ELR (cell line): ENCODE data around the gene SNRK.
A peak's percentile ranks its signal among the peaks of the same experiment; 100 is the strongest.

Experiments used
- DNase-seq: peaks from one replicate; pipeline ENCODE4 v3.0.0-alpha.2; 2015; ENCODE audit warnings: low read depth

The SNRK gene, protein sequence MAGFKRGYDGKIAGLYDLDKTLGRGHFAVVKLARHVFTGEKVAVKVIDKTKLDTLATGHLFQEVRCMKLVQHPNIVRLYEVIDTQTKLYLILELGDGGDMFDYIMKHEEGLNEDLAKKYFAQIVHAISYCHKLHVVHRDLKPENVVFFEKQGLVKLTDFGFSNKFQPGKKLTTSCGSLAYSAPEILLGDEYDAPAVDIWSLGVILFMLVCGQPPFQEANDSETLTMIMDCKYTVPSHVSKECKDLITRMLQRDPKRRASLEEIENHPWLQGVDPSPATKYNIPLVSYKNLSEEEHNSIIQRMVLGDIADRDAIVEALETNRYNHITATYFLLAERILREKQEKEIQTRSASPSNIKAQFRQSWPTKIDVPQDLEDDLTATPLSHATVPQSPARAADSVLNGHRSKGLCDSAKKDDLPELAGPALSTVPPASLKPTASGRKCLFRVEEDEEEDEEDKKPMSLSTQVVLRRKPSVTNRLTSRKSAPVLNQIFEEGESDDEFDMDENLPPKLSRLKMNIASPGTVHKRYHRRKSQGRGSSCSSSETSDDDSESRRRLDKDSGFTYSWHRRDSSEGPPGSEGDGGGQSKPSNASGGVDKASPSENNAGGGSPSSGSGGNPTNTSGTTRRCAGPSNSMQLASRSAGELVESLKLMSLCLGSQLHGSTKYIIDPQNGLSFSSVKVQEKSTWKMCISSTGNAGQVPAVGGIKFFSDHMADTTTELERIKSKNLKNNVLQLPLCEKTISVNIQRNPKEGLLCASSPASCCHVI

DNA sequence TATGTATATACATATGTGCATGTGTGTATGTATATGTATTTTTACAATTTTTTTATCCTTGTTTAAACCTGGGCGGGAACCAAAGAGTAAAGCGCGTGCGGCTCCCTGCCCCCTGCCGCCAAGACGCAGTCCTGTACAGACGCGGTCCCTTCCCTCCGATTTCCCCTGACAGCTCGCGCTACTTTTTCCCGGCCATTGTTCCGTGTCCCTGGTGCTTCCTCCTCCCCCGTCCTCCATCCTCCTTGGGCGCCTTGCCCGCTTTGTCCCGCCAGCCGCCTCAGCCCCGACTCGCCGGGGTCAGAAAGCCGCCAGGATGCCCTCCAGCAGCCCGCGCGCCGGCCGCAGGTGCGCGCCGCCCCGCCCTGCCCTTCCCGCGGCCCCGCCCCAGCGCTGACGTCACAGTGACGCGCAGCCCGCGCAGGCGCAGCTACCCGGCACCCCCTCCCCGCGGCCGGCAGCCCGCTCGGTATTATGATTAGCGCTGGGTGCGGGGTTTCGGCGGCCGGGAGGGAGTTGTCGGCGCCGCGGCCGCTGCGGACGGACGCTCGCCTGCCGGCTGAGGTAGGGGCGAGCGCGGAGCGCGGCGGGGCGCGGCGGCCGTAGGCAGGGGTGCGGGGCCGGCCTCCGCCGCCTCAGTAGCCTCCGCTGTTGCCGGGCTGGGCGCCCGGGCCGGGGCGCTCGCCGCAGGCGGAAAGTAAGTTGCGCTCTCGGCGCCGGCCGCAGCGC lies at the start of gene SNRK:
SNRK (plus strand) TSS at position 426 of the 726 bp plus-strand sequence. CDS start 16,664 bp downstream, outside the sequence.
- peak; percentile 81 for DNase-seq

DNA sequence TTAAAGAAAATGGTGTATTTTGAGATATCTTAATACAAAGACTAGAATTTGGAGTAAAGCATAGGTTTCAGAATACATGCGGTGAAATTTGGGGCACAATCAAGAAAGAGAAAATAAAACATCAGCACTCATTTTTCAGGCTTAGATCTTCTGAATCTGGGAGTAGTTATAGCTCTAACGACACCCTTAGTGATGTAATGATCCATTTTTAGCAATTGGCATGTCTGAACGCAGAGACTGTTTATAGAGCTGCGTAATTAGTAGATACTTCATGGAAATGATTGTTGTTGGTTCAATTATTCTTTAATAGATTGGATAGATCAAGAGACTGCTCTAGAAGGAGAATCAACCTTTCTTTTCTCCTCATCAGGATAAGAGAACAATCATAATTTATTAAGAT lies 47.5 kb upstream of the SNRK start:
- DNase-seq, result no peak

DNA sequence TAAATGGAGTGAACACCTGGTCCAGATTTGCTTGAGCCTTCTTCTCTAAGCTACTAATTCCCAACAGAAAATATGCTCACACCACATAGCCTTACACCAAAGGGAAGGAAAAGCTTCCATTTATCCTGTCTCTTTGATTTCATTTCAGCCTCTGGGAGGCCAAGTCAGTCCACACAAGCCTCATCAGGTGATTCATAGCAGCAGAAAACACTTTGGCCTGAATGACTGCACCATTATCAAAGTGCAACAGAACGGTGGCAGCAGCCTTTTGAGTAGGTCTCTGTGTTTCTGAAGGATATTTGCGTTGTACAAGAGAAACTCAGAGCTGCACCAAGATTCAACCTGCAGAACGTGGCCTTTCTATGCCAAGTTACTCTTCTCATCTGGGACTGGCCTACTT lies 46.6 kb upstream of the SNRK start:
- no peak for DNase-seq

DNA sequence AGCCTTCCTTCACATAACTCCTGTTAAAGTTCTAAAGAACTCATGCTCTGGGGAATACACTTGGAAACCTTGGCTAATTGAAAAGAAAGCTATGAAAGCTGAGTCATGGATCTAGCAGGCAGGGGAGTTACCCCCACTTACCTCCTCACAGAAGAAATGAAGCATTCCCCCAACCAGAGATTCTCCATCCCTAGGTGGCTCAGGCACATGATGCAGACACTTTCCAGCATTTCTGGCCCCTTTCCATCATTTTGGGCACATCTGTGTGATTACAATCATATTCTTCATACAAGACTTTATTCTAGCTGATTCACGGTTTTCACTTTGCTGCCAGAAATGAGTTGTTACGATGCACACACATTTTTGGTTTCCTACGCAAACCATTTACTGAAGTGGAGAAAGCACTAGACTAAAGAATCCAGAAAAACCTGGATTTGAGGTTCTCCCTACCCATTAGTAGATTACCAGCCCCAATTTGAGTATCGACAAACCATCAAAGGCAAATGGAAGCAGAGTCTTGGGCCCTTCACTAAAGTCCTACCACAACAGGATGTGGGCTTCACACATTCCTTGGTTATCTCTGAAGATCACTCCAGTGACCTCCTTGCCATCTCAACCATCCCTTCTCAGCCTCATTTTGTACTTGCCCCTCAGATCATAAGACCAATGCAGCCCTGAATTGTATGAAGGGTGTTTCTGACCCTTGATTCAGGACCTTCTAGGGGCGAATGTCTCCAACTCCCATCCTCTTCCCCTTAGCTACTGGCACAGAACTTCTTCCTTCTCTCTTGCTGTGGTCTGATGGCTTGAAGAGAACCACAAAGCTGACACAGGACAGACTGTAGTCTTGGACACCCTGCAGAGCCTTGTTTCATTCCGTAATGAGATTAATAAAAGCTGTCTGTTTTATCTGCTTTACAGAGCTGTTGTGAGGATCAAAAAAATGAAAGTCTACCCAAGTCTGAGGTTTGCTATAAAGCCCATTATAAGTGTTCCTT lies 42.5 kb upstream of the SNRK start:
- peak; percentile 24 for DNase-seq

DNA sequence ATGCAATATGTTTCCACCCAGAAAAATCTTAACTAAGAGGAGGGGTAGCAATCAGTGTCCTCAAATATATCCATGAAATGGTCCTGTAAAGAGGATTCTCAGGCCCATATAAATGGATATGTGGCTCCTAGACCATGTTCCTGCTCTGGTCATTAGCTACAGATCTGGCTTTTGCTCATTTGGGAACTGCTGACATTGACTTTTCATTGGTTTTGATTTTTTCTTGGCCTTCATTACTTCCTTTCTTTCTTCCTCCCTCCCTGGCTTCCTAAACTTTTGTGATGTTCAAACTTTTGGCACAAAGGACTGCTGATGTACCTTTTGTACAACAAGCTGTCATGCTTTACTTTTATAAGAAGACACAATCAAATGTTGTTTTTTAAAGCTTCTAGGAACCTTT lies 41.6 kb upstream of the SNRK start:
- DNase-seq, result no peak

DNA sequence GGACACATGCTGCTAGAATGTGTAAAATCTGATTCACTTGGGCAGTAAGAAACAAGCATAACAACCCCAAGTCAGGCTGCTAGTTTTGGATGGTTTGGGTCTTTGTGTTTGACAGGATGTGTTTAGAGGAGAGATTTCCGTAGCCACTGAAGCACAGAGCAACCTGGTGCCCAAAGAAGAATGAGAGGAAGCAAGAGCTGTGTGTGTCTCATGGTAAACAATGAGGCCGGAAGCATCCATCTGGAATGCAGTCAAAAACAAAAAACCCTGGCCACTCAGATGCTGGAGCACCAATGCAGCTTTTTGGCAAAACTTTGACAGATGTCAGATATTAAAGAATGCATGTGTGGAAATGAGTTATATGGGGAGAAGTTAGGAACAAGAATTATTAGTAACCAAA lies 39.4 kb upstream of the SNRK start:
- no peak for DNase-seq

DNA sequence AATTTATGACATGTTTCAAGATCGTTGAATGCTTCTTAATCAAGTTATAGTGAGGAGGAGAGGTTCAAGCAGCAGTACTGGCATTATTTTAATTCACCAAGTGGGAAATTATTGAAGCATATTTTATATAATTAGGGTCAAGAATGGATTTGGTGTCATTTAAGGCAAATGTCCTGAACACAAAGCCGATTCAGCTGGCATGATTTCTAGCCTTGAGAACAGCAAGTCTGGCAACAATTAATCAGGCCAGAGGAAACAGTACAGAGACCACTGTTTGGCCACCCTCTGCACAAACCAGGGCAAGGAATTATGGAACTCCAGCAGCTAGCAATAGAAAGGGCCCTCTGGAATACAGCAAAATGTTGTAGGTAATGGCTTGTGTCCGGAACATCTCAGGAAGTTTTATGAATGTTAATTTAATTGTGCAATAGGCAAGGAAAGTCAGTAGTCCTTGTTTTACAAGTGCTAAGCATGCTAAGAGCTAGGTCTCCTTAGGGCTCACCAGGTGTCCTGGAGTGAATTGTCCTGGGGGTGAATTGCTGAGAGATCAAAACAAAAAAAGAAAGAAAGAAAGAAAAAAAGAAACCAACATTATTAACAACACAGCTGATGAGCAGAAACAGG lies 38.7 kb upstream of the SNRK start:
- DNase-seq, result no peak

DNA sequence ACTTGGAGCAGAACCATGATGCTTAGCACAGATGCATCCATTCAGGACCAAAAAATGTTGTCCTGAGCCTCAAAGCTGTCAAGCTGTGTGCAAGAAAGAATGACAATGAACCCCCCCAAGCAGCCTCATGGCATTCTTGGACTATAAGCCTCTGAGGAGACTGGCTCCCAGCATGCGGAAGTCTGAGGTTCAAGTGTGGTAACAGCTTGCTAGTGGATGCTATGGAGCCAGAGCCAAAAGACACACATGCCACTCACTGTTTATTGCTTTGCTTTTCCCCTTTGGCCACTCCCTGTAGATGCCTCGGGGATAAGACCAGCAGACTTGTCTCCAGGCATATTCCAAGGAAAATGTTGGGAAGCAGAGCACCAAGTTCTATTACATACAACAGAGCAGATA lies 38.2 kb upstream of the SNRK start:
- no peak for DNase-seq

DNA sequence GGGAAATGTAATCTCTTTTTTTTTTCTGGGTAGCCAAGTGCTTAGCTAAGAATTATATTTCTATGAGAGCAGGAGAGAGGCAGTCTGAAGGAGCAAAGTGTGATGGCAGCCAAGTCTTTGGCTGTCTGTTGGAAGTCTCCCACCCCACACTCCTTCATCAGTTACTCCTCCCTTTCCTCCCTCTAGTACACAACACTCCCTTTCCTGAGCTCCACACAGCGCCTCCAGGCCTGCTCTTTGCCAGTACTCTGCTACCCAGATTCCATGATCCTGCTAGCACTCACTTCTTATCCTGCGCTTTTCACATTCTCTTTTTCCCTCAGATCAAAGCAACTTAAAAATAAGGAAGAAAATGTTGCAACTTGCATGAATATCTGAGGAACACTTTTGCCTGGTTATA lies 37.4 kb upstream of the SNRK start:
- no peak for DNase-seq

DNA sequence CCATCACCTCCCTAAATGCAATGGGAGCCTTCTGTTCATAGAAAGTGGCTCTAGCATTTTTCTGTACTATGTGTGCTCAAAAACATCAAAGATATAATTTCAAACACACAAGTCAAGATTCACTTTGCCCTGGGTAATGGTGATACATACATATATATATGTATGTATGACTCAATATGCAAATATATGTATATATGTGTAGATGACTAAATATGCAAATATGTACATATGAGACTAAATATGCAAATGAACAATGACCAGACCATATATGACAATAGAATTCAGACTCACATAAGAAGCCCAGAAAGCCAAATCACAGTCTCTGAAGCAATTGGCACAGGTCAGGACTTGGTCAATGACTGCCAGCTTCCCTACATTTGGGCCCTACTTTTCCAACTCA lies 36.9 kb upstream of the SNRK start:
- DNase-seq, result peak; percentile 30

DNA sequence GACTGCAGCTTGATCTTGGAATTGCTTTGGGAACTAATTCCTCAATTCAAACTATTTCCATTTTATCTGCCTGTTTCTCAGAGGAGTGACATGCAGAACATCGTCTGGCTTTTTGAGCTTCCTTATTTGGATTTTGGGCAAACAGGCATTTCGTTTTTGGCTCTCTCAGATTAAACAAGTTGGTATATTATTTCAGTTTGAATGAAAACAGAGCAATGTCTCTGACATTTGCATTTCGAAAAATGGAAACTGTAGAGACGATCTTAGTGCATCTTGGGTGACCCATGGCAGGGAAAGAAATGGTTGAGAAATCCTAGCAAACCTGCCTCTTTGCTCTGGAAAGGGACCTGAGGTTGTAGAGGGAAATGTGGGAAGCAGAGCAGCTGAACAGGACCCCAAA lies 33.0 kb upstream of the SNRK start:
- DNase-seq, result no peak

DNA sequence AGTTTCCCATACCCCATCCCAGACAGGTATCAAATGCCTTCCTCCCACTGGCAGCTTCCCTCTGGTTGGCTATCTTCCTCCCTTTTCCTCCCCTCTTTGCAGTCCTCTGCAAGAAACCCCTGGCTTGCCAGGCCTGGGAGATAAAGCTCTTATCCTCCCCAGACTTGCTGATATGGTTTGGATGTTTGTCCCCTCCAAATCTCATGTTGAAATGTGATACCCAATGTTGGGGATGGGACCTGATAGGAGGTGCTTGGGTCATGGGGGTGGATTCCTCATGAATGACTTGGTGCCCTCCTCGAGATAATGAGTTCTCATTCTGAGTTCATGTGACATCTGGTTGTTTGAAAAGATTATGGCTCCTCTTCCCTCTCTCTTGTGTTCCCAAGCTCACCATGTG lies 32.2 kb upstream of the SNRK start:
- DNase-seq, result no peak

DNA sequence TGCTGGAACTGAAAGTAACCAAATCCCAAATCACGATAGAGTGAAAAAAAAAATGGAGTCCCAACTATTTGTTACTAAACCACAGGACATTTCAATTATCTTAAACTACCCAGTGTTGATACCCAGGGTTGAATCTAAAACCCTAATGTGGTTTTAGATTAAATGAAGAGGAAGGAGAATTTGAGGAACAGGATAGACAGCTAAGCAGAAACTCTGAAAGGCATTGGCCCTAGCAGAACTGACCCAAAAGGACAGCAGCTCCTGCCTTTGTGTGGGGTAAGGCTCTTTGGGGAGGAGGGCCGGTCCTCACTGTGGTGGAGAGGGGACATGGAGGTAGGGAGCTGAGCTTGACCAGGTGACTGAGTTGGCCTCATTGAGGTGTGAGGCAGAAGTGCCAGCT lies 30.7 kb upstream of the SNRK start:
- DNase-seq, result no peak

DNA sequence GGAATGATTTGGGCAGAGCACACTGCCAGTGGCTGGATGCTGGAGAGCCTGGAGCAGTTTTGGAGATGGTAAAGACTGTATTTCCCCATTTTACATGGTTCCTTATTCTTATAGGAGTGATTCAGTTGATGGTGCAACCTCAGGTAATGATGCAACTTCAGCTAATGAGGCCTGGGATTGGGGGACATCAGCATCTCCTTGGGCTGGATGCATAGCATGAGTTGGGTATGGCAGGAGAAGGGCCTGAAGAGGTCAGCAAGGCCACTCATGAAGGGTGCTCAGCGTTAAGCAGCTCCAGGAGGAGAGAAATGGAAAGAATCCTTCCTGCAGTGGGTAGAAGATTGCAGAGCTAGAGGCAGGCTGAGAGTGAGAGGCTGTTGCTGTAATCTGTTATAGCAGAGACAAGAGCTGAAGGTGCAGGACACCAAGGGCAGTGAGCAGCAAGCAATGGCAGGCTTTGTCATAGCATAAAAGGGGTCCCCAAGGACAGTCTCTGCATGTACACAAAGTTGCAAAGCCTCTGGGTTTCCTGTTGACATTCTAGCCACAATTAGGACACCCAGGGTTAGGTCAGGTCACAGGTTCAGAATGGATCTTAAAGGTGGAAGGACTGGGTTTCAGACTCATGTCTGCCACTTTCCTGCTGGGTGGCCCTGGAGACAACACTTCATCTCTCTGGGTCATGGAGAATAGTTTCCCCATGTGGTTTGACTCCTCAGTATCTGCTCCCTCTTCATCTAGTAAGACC lies 29.5 kb upstream of the SNRK start:
- no peak for DNase-seq

DNA sequence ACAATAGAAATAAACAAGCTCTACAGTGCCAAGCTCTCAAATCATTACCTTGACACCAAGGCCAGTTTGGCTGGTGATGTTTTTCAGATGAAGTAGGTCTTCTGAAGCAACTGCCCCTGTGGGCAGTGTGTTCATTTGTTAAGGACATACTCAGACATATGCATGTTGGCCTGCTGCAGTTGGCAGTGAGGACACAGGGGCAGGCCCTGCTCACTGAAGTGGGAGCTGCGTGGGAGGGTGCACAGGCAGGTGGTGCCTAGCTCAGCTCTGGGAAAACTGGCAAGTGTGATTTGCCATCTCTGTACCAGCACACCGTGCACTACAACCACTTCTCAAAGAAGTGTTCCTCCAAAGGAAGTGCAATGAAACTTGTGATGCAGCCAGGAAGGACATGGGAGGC lies 28.5 kb upstream of the SNRK start:
- no peak for DNase-seq

DNA sequence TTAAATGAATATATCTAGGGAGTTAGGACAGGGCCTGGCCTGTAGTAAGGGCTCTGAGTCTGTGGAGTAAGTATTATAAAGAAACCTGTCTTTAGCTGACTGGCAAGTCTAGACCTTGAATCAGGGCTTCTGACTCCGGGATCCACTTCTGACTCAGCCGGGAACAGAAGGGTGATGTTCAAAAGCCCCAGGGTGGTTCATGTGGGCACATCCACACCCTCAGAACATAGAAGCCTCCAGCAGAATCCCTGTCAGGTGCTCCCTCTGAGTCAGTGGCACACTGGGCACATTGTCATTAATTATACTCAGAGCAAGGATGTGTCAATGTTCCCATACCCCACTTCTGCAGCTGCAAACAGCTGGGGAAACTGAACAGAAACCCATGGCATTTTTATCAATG lies 26.7 kb upstream of the SNRK start:
- DNase-seq, result peak; percentile 49

DNA sequence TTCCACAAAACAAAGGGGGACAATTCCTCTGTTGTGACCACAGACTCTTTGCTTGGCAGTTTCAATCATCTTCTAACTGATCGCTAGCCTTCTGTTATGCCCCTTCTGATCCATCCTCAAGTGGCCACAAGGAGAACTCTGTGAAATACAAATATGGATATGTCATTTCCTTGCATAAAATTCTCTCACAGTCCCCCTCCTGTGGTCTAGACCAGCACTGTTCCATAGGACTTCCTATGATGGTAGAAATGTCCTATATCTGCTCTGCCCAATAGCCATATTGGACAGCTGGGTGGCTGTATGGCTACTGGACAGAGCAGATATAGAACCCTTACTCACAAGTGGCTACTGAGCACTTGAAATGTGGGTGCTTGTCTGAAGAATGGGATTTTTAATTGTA lies 25.9 kb upstream of the SNRK start:
- DNase-seq, result peak; percentile 51

DNA sequence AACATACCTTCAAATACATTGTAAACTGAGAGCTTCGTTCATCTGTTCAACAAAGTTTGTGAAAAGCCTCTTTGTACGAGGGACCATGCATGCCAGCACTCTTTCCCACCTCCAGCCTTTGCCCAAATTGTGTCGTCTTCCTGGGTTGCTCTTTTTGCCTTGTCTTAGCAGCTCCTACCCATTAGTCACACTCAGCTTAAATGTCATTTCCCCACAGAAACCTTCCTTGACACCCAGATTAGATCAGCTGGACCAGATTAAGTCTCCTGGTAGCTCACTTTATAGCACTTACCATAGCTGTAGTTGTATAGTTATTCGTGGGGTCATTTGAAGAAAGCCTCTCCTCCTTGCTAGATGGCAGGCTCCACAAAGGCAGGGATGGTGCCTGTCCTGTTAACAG lies 24.1 kb upstream of the SNRK start:
- DNase-seq, result no peak

DNA sequence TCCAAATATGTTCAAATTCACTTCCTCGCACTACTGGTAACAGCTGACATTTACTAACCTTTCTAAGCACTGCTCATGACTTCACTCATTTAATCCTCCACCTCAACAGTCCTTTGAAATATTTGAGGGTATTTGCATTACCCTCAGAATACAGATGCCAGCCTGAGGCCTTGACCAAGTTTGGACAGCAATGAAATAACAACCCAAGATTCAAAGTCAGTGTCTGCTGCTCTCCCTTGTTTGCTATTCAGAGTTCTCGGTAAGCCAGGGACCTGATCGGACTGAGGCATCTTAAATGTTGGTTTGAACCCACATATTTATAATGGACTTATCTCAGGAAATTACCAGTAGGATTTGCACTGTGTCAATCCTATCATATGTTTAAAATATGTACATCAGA lies 19.9 kb upstream of the SNRK start:
- DNase-seq, result no peak

DNA sequence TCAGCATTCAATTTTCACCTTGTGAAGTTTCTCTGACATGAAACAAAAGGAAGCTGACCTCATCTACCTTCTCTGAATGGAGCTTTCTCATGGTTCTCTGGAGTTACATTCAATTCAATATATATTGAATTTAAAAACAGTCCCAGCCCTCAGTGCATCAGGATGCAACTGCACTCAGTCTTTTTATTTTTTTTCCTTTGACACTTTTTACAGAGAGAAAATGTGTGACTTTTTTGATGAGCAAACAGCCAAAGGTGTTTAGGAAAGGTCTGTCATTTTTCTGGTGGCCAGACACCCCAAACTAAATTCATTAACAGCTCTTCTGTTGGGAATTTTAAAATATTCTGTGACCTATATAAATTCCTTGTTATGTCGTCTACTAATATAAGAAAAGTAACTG lies 19.3 kb upstream of the SNRK start:
- no peak for DNase-seq
